HepG2 (cell line): ENCODE results near the gene PDLIM4. TPM values are rescaled to one million over a fixed set of nuclear protein-coding genes. Genes with fewer than 3 reads are reported as not detected.
A peak's percentile ranks its signal among the peaks of the same experiment; 100 is the strongest.

ENCODE experiments used
- CBX5 ChIP-seq: sonication (generic); formaldehyde crosslinking; IDR thresholded peaks from 2 replicates; pipeline ENCODE4 v1.4.0; 2020; ENCODE audit warnings: missing genetic modification reagents, borderline replicate concordance
- CEBPG ChIP-seq: IDR thresholded peaks from 2 replicates; pipeline ENCODE4 v1.6.1; 2016
- CSRNP1 ChIP-seq: sonication (generic); formaldehyde crosslinking; IDR thresholded peaks from 2 replicates; pipeline ENCODE4 v1.8.1; 2023; ENCODE audit warnings: mild to moderate bottlenecking, missing genetic modification reagents
- FOXC1 ChIP-seq: sonication (generic); formaldehyde crosslinking; IDR thresholded peaks from 2 replicates; pipeline ENCODE4 v1.8.0; 2022; ENCODE audit warnings: mild to moderate bottlenecking, missing genetic modification reagents, borderline replicate concordance
- HCFC1 ChIP-seq: fragments of 150-350 bp; IDR thresholded peaks from 2 replicates; pipeline ENCODE4 v1.6.1; 2014; ENCODE audit warnings: low read depth, low read length
- HOXA9 ChIP-seq: sonication (generic); formaldehyde crosslinking; IDR thresholded peaks from 2 replicates; pipeline ENCODE4 v1.8.1; 2022; ENCODE audit warnings: missing genetic modification reagents, mild to moderate bottlenecking, moderate library complexity, borderline replicate concordance
- KLF13 ChIP-seq: sonication (generic); formaldehyde crosslinking; IDR thresholded peaks from 2 replicates; pipeline ENCODE4 v1.4.0; 2020; ENCODE audit warnings: mild to moderate bottlenecking, missing genetic modification reagents
- POGZ ChIP-seq: sonication (generic); formaldehyde crosslinking; IDR thresholded peaks from 2 replicates; pipeline ENCODE4 v1.4.0; 2020; ENCODE audit warnings: mild to moderate bottlenecking, missing genetic modification reagents
- RARG ChIP-seq: sonication (generic); formaldehyde crosslinking; IDR thresholded peaks from 2 replicates; pipeline ENCODE4 v1.4.0; 2020; ENCODE audit warnings: low read depth, mild to moderate bottlenecking, missing genetic modification reagents
- SNAI1 ChIP-seq: sonication (generic); formaldehyde crosslinking; IDR thresholded peaks from 2 replicates; pipeline ENCODE4 v1.5.0; 2020; ENCODE audit warnings: mild to moderate bottlenecking, missing genetic modification reagents, borderline replicate concordance
- UBTF ChIP-seq: sonication (generic); formaldehyde crosslinking; IDR thresholded peaks from 2 replicates; pipeline ENCODE4 v1.4.0; 2020; ENCODE audit warnings: mild to moderate bottlenecking, missing genetic modification reagents
- ZBTB21 ChIP-seq: sonication (generic); formaldehyde crosslinking; IDR thresholded peaks from 2 replicates; pipeline ENCODE4 v1.4.0; 2020; ENCODE audit warnings: missing genetic modification reagents
- ZBTB26 ChIP-seq: IDR thresholded peaks from 2 replicates; pipeline ENCODE4 v1.6.1; 2016; ENCODE audit warnings: missing compliant biosample characterization, missing genetic modification reagents, borderline replicate concordance
- ZNF44 ChIP-seq: sonication (generic); formaldehyde crosslinking; IDR thresholded peaks from 2 replicates; pipeline ENCODE4 v1.5.1; 2020; ENCODE audit warnings: mild to moderate bottlenecking, missing genetic modification reagents
- ZNF670 ChIP-seq: sonication (generic); formaldehyde crosslinking; IDR thresholded peaks from 2 replicates; pipeline ENCODE4 v1.8.0; 2022; ENCODE audit warnings: mild to moderate bottlenecking, missing genetic modification reagents, borderline replicate concordance
- ZNF710 ChIP-seq: sonication (generic); formaldehyde crosslinking; IDR thresholded peaks from 2 replicates; pipeline ENCODE4 v1.5.0; 2020; ENCODE audit warnings: mild to moderate bottlenecking, missing genetic modification reagents, borderline replicate concordance
- ZNF841 ChIP-seq: sonication (generic); formaldehyde crosslinking; IDR thresholded peaks from 2 replicates; pipeline ENCODE4 v1.8.1; 2023; ENCODE audit warnings: missing genetic modification reagents, borderline replicate concordance
- polyA plus RNA-seq, 8 experiments: library from polyadenylated mRNA; depleted of rRNA in 3 of 8; stranded (reverse) in 7 of 8; unstranded in 1 of 8; fragments of >200 nt; fragmentation: Illumina TruSeq in 4 of 8; extraction: Trizol in 4 of 8; gene quantifications; 2 replicates each; pipeline versions ENCODE4 v1.2.1 to v1.2.3, GENCODE V29; 2011 to 2016; ENCODE audit warnings: low read depth in 4 of 8, missing spikeins in 1 of 8, mixed read lengths in 1 of 8; ENCODE audit not compliant: insufficient read depth in 1 of 8
- total RNA-seq, 5 experiments: library from RNA; depleted of rRNA; stranded (reverse); fragments of >200 nt; fragmentation: Illumina TruSeq; extraction: Trizol; gene quantifications; 2 replicates each; pipeline ENCODE4 v1.2.3, GENCODE V29; 2016; ENCODE audit warnings: low read depth in 1 of 5
- TF ChIP-seq, protein P1 (sequence below): fragments of 450-650 bp; IDR thresholded peaks from 2 replicates; pipeline ENCODE4 v1.6.1; 2017

PDLIM4 gene
- total and polyA plus RNA-seq, 2 of the 13 experiments (the other 11 are each of a cell fraction or from before 2014, with no cell fraction given) = 1.1 to 2.3 TPM

DNA sequence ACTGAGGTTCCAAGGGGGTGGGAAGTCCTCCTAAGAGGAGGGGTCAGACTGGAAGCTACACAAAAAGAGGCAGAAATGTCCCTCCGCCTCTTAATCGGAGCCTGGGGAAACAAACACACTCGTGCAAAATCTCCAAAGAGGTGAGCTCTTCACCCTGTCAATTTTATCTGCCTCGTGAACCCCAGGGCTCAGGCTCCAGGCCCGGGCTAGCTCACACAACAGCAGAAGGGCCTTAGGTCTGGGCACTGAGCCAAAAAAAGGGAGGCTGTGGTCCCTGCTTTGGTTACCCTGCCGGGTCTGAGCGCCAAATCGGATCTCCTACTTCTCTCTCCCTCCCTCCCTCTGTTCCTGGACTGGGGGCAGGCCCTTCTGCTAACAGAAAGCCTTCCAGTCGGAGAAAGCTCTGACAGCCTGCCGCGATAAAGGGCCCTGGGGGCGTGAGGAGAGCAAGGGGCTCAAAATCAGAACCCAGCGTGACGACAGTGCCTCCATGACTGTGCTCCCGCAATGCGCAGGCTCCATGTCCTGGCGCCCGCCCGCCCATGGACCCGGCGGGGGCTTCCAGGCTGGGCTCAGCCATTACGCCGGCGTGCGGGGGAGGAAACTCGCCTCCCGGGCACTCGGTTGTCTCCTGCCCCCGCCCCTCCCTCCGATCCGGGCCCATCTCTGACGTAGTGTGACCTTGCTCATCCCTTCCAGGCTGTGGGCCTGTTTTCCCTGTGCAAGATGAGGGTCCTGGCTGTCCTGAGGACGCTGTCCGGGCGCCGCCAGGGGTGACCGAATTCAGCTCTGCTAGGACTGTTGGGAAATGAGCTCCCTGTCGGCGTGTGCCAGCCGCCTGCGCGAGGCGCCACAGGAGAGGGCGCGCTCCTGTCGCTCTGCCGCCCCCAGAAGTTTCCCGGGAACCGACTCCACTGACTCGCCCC, 35.8 kb downstream of the PDLIM4 start (continued):
- TF ChIP-seq RARG (CRISPR knock-in tag) (no peak), UBTF (CRISPR knock-in tag) (peak; percentile 75), CSRNP1 (CRISPR knock-in tag) (no peak; the same call in none of the 2 replicates), ZNF710 (CRISPR knock-in tag) (peak; percentile 77; the same call in 1 of the 2 replicates), FOXC1 (CRISPR knock-in tag) (0 out of 2 replicates have a peak, but pooled peaks have one; percentile 38), CEBPG (CRISPR knock-in tag) (no peak), SNAI1 (CRISPR knock-in tag) (0 out of 2 replicates have a peak, but pooled peaks have one; percentile 77), ZBTB26 (CRISPR knock-in tag) (no peak; the same call in 1 of the 2 replicates), ZNF44 (CRISPR knock-in tag) (peak; percentile 83; the same call in 1 of the 2 replicates), CBX5 (CRISPR knock-in tag) (peak; percentile 17; the same call in 1 of the 2 replicates), HCFC1 (no peak), HOXA9 (CRISPR knock-in tag) (peak; percentile 74; the same call in 1 of the 2 replicates), ZNF670 (CRISPR knock-in tag) (no peak), KLF13 (CRISPR knock-in tag) (peak; percentile 69; the same call in 1 of the 2 replicates), POGZ (CRISPR knock-in tag) (peak; percentile 67), ZBTB21 (CRISPR knock-in tag) (peak; percentile 18; the same call in 1 of the 2 replicates), ZNF841 (CRISPR knock-in tag) (0 out of 2 replicates have a peak, but pooled peaks have one; percentile 47)
- TF ChIP-seq, protein P1, sequence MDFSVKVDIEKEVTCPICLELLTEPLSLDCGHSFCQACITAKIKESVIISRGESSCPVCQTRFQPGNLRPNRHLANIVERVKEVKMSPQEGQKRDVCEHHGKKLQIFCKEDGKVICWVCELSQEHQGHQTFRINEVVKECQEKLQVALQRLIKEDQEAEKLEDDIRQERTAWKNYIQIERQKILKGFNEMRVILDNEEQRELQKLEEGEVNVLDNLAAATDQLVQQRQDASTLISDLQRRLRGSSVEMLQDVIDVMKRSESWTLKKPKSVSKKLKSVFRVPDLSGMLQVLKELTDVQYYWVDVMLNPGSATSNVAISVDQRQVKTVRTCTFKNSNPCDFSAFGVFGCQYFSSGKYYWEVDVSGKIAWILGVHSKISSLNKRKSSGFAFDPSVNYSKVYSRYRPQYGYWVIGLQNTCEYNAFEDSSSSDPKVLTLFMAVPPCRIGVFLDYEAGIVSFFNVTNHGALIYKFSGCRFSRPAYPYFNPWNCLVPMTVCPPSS = no peak
